ENCODE data around the gene DHH. TPM values are rescaled to one million over a fixed set of nuclear protein-coding genes. Genes with fewer than 3 reads are reported as not detected.

Gene DHH
- total and polyA plus RNA-seq, 9 of the 15 experiments (the other 6 are each of a cell fraction or from before 2014, with no cell fraction given), result 0.07 to 2.6 (median 0.54) TPM

- intact Hi-C loops (cut with micrococcal nuclease), result no loop called here
- Histone ChIP-seq H4K20me1 (replicated peaks; ENCODE audit: control insufficient read depth, insufficient read depth, low read length) (peaks cover 51% of the 10 kb centered on the region), H3K79me2 (ENCODE audit: control insufficient read depth, insufficient read depth, low read length) (peaks cover 80% of the 10 kb centered on the region), H3K36me3 (ENCODE audit: control insufficient read depth, insufficient read depth, low read length) (peaks cover 59% of the 10 kb centered on the region), H3K4me1 (replicated peaks in 1 of 2; ENCODE audit: control insufficient read depth in 2 of 2, insufficient read depth in 2 of 2, low read length in 2 of 2) (peaks cover 12 to 19% of the 10 kb centered on the region in 2 experiments; a peak in 4 of 5 replicates), H3K9me3 (replicated peaks; ENCODE audit: control insufficient read depth, insufficient read depth, low read depth, low read length) (no peaks in the 10 kb centered on the region), H3K4me2 (ENCODE audit: insufficient read depth, low read length) (peak overlapping the region; percentile 94), H3K27ac (ENCODE audit: extremely low read depth, low read depth, low read length) (peak overlapping the region; percentile 65), H3K27me3 (ENCODE audit: control insufficient read depth in 2 of 2, insufficient read depth in 2 of 2, low read length in 2 of 2) (no peaks in the 10 kb centered on the region), H3K9me1 (ENCODE audit: control insufficient read depth, insufficient read depth, low read length) (peaks cover 4% of the 10 kb centered on the region), H3K9ac (ENCODE audit: insufficient read depth in 1 of 2, low read depth in 2 of 2, low read length in 2 of 2) (peak overlapping the region; percentile 96 to 98; a peak in 3 of 4 replicates), H2AFZ (ENCODE audit: low read depth, low read length) (no peak overlapping the region), H3K4me3 (peak overlapping the region; percentile 94)
- CTCF ChIA-PET (ENCODE audit: low intra/inter-chr PET ratio), result no interaction called here
- in situ Hi-C loops (cut with MboI), result no loop called here
- WGBS (ENCODE audit: insufficient coverage, low coverage, missing lambda C conversion rate), result 13% methylated on average over 7 of the region's 7 CpGs
- POLR2A ChIA-PET, result interaction anchor here (0.6 to 6.4 kb wide), 12 partner anchors 9 to 211 kb away, joined by 3 to 40 read pairs (median 4); partner anchors contain the start of genes RHEBL1 and TUBA1B
- DNase-seq (ENCODE audit: extremely low read depth in 1 of 4, low spot score in 3 of 4) (peak; percentile 65 to 87 (median 78)), FAIRE-seq (peak; percentile 100), ATAC-seq (peak; percentile 88)
- no TSS peak for BruUV-seq (replicated peaks)
- TF ChIP-seq CREB3L1 (IDR thresholded peaks at IDR 0.05; ENCODE audit: borderline replicate concordance, low read depth), result peak; percentile 27; the same call in 1 of the 2 replicates
- no peak for TF ChIP-seq DDX20 (tag; IDR thresholded peaks at IDR 0.05; ENCODE audit: low read depth)
- no peak for TF ChIP-seq FIP1L1 (IDR thresholded peaks at IDR 0.05; ENCODE audit: low read depth, low read length, poor library complexity, severe bottlenecking)
- TF ChIP-seq E2F5 (CRISPR knock-in tag; IDR thresholded peaks at IDR 0.05), result no peak
- TF ChIP-seq HIVEP1 (CRISPR knock-in tag; IDR thresholded peaks at IDR 0.05), result no peak
- no peak for TF ChIP-seq CC2D1A (IDR thresholded peaks at IDR 0.05)
- 0 out of 2 replicates have a peak, but pooled peaks have one; percentile 19 for TF ChIP-seq SMARCA4 (IDR thresholded peaks at IDR 0.05)
- no peak for TF ChIP-seq ZNF23 (CRISPR knock-in tag; IDR thresholded peaks at IDR 0.05)
- TF ChIP-seq CBX1 (IDR thresholded peaks at IDR 0.05; ENCODE audit: low read depth), result no peak
- no peak for TF ChIP-seq TGIF2 (CRISPR knock-in tag; IDR thresholded peaks at IDR 0.05)
- no peak for TF ChIP-seq MBD2 (IDR thresholded peaks at IDR 0.05; ENCODE audit: borderline replicate concordance, low read depth)
- TF ChIP-seq POLR2G (IDR thresholded peaks at IDR 0.05; ENCODE audit: low read depth, low read length), result no peak
- TF ChIP-seq HDAC1 (IDR thresholded peaks at IDR 0.05), result peak in 1 of 2 experiments; percentile 15; a peak in 1 of 4 replicates
- peak in 1 of 2 experiments; percentile 72 for TF ChIP-seq AFF1 (IDR thresholded peaks at IDR 0.05; ENCODE audit: low read depth in 1 of 2, partially characterized antibody in 2 of 2)
Observed at GRCh38 chr12:49055978-49056754, 38.4 kb downstream of the DHH start.
